Lower lobe of right lung (tissue), 2 donors: Measurements from ENCODE around the gene MYF5. TPM values are rescaled to one million over a fixed set of nuclear protein-coding genes. Genes with fewer than 3 reads are reported as not detected.

Experiments
- ATAC-seq, 2 donors: fragments of 200-7000 bp; cut with Tn5 transposase; one replicate each; pipeline ENCODE4 v1.9.1; 2020 to 2022; ENCODE audit warnings: mild to moderate bottlenecking in 2 of 2, moderate library complexity in 2 of 2
- DNase-seq: peaks from one replicate; pipeline ENCODE4 v3.0.0-alpha.2; 2020
- H3K27ac ChIP-seq: fragments of 200-600 bp; one replicate; pipeline ENCODE4 v1.8.0; 2022
- H3K27me3 ChIP-seq: fragments of 200-600 bp; one replicate; pipeline ENCODE4 v1.8.0; 2022; ENCODE audit warnings: low read depth
- H3K36me3 ChIP-seq: fragments of 200-600 bp; one replicate; pipeline ENCODE4 v1.8.0; 2022; ENCODE audit warnings: mild to moderate bottlenecking
- H3K4me1 ChIP-seq: fragments of 200-600 bp; one replicate; pipeline ENCODE4 v1.8.0; 2022
- H3K4me3 ChIP-seq: fragments of 200-600 bp; one replicate; pipeline ENCODE4 v1.8.0; 2022; ENCODE audit warnings: mild to moderate bottlenecking
- H3K9me3 ChIP-seq: fragments of 200-600 bp; one replicate; pipeline ENCODE4 v1.8.0; 2022
- CTCF ChIP-seq: fragments of 200-600 bp; IDR thresholded peaks from one replicate; pipeline ENCODE4 v1.8.0; 2022; ENCODE audit warnings: antibody characterized with exemption, mild to moderate bottlenecking
- intact Hi-C: fragments of 100-400 bp; cut with DNase I; formaldehyde crosslinking; loops from one replicate; pipeline ENCODE4 v1.11.0; 2022
- total RNA-seq: library from RNA; stranded (reverse); fragmentation: NEBNext Ultra II Directional; extraction: Animal tissue kit (Norgen Biotek cat#: 25700); gene quantifications from one replicate; pipeline ENCODE4 v1.2.1, GENCODE V29; 2021
- donor health status: DM: no; HTN: yes; CAD: no; lungs with severe emphysema.

Gene MYF5
- total RNA-seq, 1 donor from 2014 or later: not detected

GRCh38 chr12:80749456-80749855 is 32.7 kb downstream of the MYF5 start:
- no peak for TF ChIP-seq CTCF
- intact Hi-C loops: no loop called here
- Histone ChIP-seq H3K9me3 (no peaks in the 10 kb centered on the region), H3K27ac (no peak overlapping the region), H3K27me3 (no peaks in the 10 kb centered on the region), H3K4me3 (no peak overlapping the region), H3K36me3 (no peaks in the 10 kb centered on the region), H3K4me1 (no peaks in the 10 kb centered on the region)
- ATAC-seq (no peak), DNase-seq (no peak)

GRCh38 chr12:80752464-80752863 is 35.8 kb downstream of the MYF5 start:
- no peak overlapping the region for H3K27ac ChIP-seq
- no peaks in the 10 kb centered on the region for H3K9me3 ChIP-seq
- no peaks in the 10 kb centered on the region for H3K36me3 ChIP-seq
- H3K4me1 ChIP-seq: no peaks in the 10 kb centered on the region
- DNase-seq (no peak), ATAC-seq (no peak)
- H3K27me3 ChIP-seq: no peaks in the 10 kb centered on the region
- intact Hi-C loops: no loop called here
- no peak overlapping the region for H3K4me3 ChIP-seq
- TF ChIP-seq CTCF: no peak

- Histone ChIP-seq H3K4me1 (no peaks in the 10 kb centered on the region), H3K36me3 (no peaks in the 10 kb centered on the region), H3K27me3 (no peaks in the 10 kb centered on the region), H3K4me3 (no peak overlapping the region), H3K27ac (no peak overlapping the region), H3K9me3 (no peaks in the 10 kb centered on the region)
- TF ChIP-seq CTCF: no peak
- DNase-seq (no peak), ATAC-seq (no peak)
- intact Hi-C loops: no loop called here
Observed at GRCh38 chr12:80754274-80754673, 37.6 kb downstream of the MYF5 start.

- ATAC-seq (no peak), DNase-seq (no peak)
- no peak overlapping the region for H3K4me3 ChIP-seq
- no peaks in the 10 kb centered on the region for H3K4me1 ChIP-seq
- intact Hi-C loops: no loop called here
- H3K36me3 ChIP-seq: no peaks in the 10 kb centered on the region
- H3K9me3 ChIP-seq: no peaks in the 10 kb centered on the region
- no peaks in the 10 kb centered on the region for H3K27me3 ChIP-seq
- no peak for TF ChIP-seq CTCF
- no peak overlapping the region for H3K27ac ChIP-seq
Observed at GRCh38 chr12:80756875-80757274, 40.2 kb downstream of the MYF5 start.

- Histone ChIP-seq H3K4me1 (no peaks in the 10 kb centered on the region), H3K9me3 (no peaks in the 10 kb centered on the region), H3K36me3 (no peaks in the 10 kb centered on the region), H3K27me3 (no peaks in the 10 kb centered on the region), H3K4me3 (no peak overlapping the region), H3K27ac (no peak overlapping the region)
- no peak for TF ChIP-seq CTCF
- ATAC-seq (no peak), DNase-seq (no peak)
- intact Hi-C loops: loop anchor here (10.0 kb wide), 1 partner anchor 347 kb away; no protein-coding TSS in a partner anchor
Observed at GRCh38 chr12:80761838-80762237, 45.1 kb downstream of the MYF5 start.

- ATAC-seq (no peak), DNase-seq (no peak)
- Histone ChIP-seq H3K4me1 (no peaks in the 10 kb centered on the region), H3K27me3 (no peaks in the 10 kb centered on the region), H3K4me3 (no peak overlapping the region), H3K27ac (no peak overlapping the region), H3K9me3 (no peaks in the 10 kb centered on the region), H3K36me3 (no peaks in the 10 kb centered on the region)
- intact Hi-C loops: loop anchor here (10.0 kb wide), 1 partner anchor 349 kb away; no protein-coding TSS in a partner anchor
- TF ChIP-seq CTCF: peak; percentile 59
Observed at GRCh38 chr12:80763874-80764273, 47.2 kb downstream of the MYF5 start.
